IPS-18a (cell line): ENCODE results near the gene UBL3.

Experiments
- H3K27ac ChIP-seq: one replicate; pipeline ENCODE4 v1.5.1; 2013; ENCODE audit warnings: low read length
- H3K27me3 ChIP-seq: one replicate; pipeline ENCODE4 v1.6.1; 2013; ENCODE audit warnings: mild to moderate bottlenecking, low read length; ENCODE audit not compliant: control insufficient read depth, insufficient read depth
- H3K36me3 ChIP-seq: one replicate; pipeline ENCODE4 v1.6.1; 2013; ENCODE audit warnings: low read depth, low read length; ENCODE audit not compliant: control insufficient read depth
- H3K4me1 ChIP-seq: one replicate; pipeline ENCODE4 v1.6.1; 2013; ENCODE audit warnings: low read depth, low read length; ENCODE audit not compliant: control insufficient read depth
- H3K4me3 ChIP-seq: one replicate; pipeline ENCODE4 v1.5.1; 2013; ENCODE audit warnings: low read length
- H3K9ac ChIP-seq: one replicate; pipeline ENCODE4 v1.6.1; 2013; ENCODE audit warnings: mild to moderate bottlenecking, low read length, moderate library complexity
- H3K9me3 ChIP-seq: one replicate; pipeline ENCODE4 v1.6.1; 2013; ENCODE audit warnings: low read depth, low read length; ENCODE audit not compliant: control insufficient read depth

UBL3 gene

GRCh38 chr13:29840585-29840984 is 9.8 kb downstream of the UBL3 start:
- Histone ChIP-seq H3K9me3 (no peaks in the 10 kb centered on the region), H3K4me3 (peak overlapping the region; percentile 34), H3K9ac (no peak overlapping the region), H3K27ac (no peak overlapping the region), H3K36me3 (no peaks in the 10 kb centered on the region), H3K27me3 (no peaks in the 10 kb centered on the region), H3K4me1 (peaks cover 49% of the 10 kb centered on the region)

GRCh38 chr13:29835280-29836061 is 14.9 kb downstream of the UBL3 start:
- no peak overlapping the region for H3K4me3 ChIP-seq
- peaks cover 16% of the 10 kb centered on the region for H3K4me1 ChIP-seq
- no peaks in the 10 kb centered on the region for H3K9me3 ChIP-seq
- no peaks in the 10 kb centered on the region for H3K27me3 ChIP-seq
- no peaks in the 10 kb centered on the region for H3K36me3 ChIP-seq
- no peak overlapping the region for H3K9ac ChIP-seq
- H3K27ac ChIP-seq, result no peak overlapping the region

GRCh38 chr13:29832761-29833298 is 17.6 kb downstream of the UBL3 start:
- no peaks in the 10 kb centered on the region for H3K36me3 ChIP-seq
- no peak overlapping the region for H3K4me3 ChIP-seq
- H3K27ac ChIP-seq, result no peak overlapping the region
- peaks cover 3% of the 10 kb centered on the region for H3K9me3 ChIP-seq
- no peak overlapping the region for H3K9ac ChIP-seq
- no peaks in the 10 kb centered on the region for H3K27me3 ChIP-seq
- peaks cover 8% of the 10 kb centered on the region for H3K4me1 ChIP-seq

- Histone ChIP-seq H3K4me3 (no peak overlapping the region), H3K9me3 (peaks cover 3% of the 10 kb centered on the region), H3K27me3 (no peaks in the 10 kb centered on the region), H3K4me1 (peaks cover 8% of the 10 kb centered on the region), H3K36me3 (no peaks in the 10 kb centered on the region), H3K27ac (no peak overlapping the region), H3K9ac (no peak overlapping the region)
Measured at GRCh38 chr13:29830000-29830399, 20.4 kb downstream of the UBL3 start.

- no peak overlapping the region for H3K27ac ChIP-seq
- peaks cover 13% of the 10 kb centered on the region for H3K4me1 ChIP-seq
- no peaks in the 10 kb centered on the region for H3K36me3 ChIP-seq
- H3K27me3 ChIP-seq, result no peaks in the 10 kb centered on the region
- no peak overlapping the region for H3K4me3 ChIP-seq
- H3K9ac ChIP-seq, result no peak overlapping the region
- H3K9me3 ChIP-seq, result no peaks in the 10 kb centered on the region
Measured at GRCh38 chr13:29819143-29819542, 31.3 kb downstream of the UBL3 start.

GRCh38 chr13:29817604-29818378 is 32.6 kb downstream of the UBL3 start:
- Histone ChIP-seq H3K27ac (no peak overlapping the region), H3K36me3 (no peaks in the 10 kb centered on the region), H3K4me3 (no peak overlapping the region), H3K27me3 (no peaks in the 10 kb centered on the region), H3K9ac (no peak overlapping the region), H3K4me1 (peaks cover 13% of the 10 kb centered on the region), H3K9me3 (no peaks in the 10 kb centered on the region)

GRCh38 chr13:29816715-29817114 is 33.7 kb downstream of the UBL3 start:
- H3K27ac ChIP-seq, result no peak overlapping the region
- no peaks in the 10 kb centered on the region for H3K9me3 ChIP-seq

GRCh38 chr13:29815336-29815735 is 35.1 kb downstream of the UBL3 start:
- Histone ChIP-seq H3K4me3 (no peak overlapping the region), H3K27ac (no peak overlapping the region), H3K36me3 (no peaks in the 10 kb centered on the region), H3K9me3 (no peaks in the 10 kb centered on the region), H3K27me3 (no peaks in the 10 kb centered on the region), H3K4me1 (peaks cover 13% of the 10 kb centered on the region), H3K9ac (no peak overlapping the region)

More at GRCh38 chr13:29816715-29817114, 33.7 kb downstream of the UBL3 start:
- no peak overlapping the region for H3K9ac ChIP-seq
- peaks cover 13% of the 10 kb centered on the region for H3K4me1 ChIP-seq
- H3K27me3 ChIP-seq, result no peaks in the 10 kb centered on the region
- no peak overlapping the region for H3K4me3 ChIP-seq
- H3K36me3 ChIP-seq, result no peaks in the 10 kb centered on the region

- Histone ChIP-seq H3K27ac (no peak overlapping the region), H3K4me1 (no peaks in the 10 kb centered on the region), H3K36me3 (no peaks in the 10 kb centered on the region), H3K27me3 (no peaks in the 10 kb centered on the region), H3K9ac (no peak overlapping the region), H3K4me3 (no peak overlapping the region), H3K9me3 (no peaks in the 10 kb centered on the region)
Measured at GRCh38 chr13:29810898-29811297, 39.5 kb downstream of the UBL3 start.

- Histone ChIP-seq H3K9ac (no peak overlapping the region), H3K9me3 (no peaks in the 10 kb centered on the region), H3K36me3 (no peaks in the 10 kb centered on the region), H3K4me1 (no peaks in the 10 kb centered on the region), H3K27me3 (no peaks in the 10 kb centered on the region), H3K27ac (no peak overlapping the region), H3K4me3 (no peak overlapping the region)
Measured at GRCh38 chr13:29810145-29810742, 40.2 kb downstream of the UBL3 start.

- Histone ChIP-seq H3K4me1 (peaks cover 1% of the 10 kb centered on the region), H3K4me3 (no peak overlapping the region), H3K36me3 (no peaks in the 10 kb centered on the region), H3K9ac (no peak overlapping the region), H3K9me3 (no peaks in the 10 kb centered on the region), H3K27ac (no peak overlapping the region), H3K27me3 (no peaks in the 10 kb centered on the region)
Measured at GRCh38 chr13:29808264-29808663, 42.2 kb downstream of the UBL3 start.
